Calu3 (cell line): ENCODE data around the gene ZFPM1. TPM values are rescaled to one million over a fixed set of nuclear protein-coding genes. Genes with fewer than 3 reads are reported as not detected.

Experiments
- BruUV-seq: library from RNA; stranded (reverse); fragments of 400-500 nt; replicated peaks from 2 replicates; lab custom pipeline; 2021; lab: Mats Ljungman, UMichigan
- CTCF ChIA-PET: fragments of 300-600 bp; sonication (Branson Sonifier 250); formaldehyde crosslinking; loops from one replicate; lab custom pipeline; 2022; ENCODE audit warnings: antibody characterized with exemption; lab: Charles Lee
- DNase-seq: peaks from one replicate; pipeline ENCODE4 v3.0.0; 2022
- H3K27ac Mint-ChIP-seq: one replicate; pipeline ENCODE4 v1.8.0; 2022; ENCODE audit warnings: mixed read lengths; ENCODE audit not compliant: unreplicated experiment
- H3K27me3 Mint-ChIP-seq: one replicate; pipeline ENCODE4 v1.8.0; 2022; ENCODE audit warnings: mixed read lengths; ENCODE audit not compliant: unreplicated experiment
- H3K36me3 Mint-ChIP-seq: one replicate; pipeline ENCODE4 v1.8.0; 2022; ENCODE audit warnings: mild to moderate bottlenecking, moderate library complexity, mixed read lengths; ENCODE audit not compliant: insufficient read depth, unreplicated experiment
- H3K4me1 Mint-ChIP-seq: one replicate; pipeline ENCODE4 v1.8.0; 2022; ENCODE audit warnings: mild to moderate bottlenecking, low read depth, mixed read lengths; ENCODE audit not compliant: unreplicated experiment
- H3K4me3 Mint-ChIP-seq: one replicate; pipeline ENCODE4 v1.8.0; 2022; ENCODE audit warnings: mild to moderate bottlenecking, low read depth, moderate library complexity, mixed read lengths; ENCODE audit not compliant: unreplicated experiment
- H3K9me3 Mint-ChIP-seq: one replicate; pipeline ENCODE4 v1.8.0; 2022; ENCODE audit warnings: low read depth, mixed read lengths; ENCODE audit not compliant: unreplicated experiment
- CTCF ChIP-seq: fragments of 200-600 bp; IDR thresholded peaks from one replicate; pipeline ENCODE4 v1.8.0; 2022; ENCODE audit warnings: antibody characterized with exemption; ENCODE audit not compliant: unreplicated experiment
- intact Hi-C: fragments of 100-400 bp; cut with micrococcal nuclease; formaldehyde crosslinking; loops from one replicate; pipeline ENCODE4 v1.10.0; 2022; ENCODE audit not compliant: unreplicated experiment
- microRNA-seq: library from miRNA; unstranded; fragments of <30 nt; microRNA quantifications from one replicate; pipeline ENCODE4 v1.2.0, GENCODE V29; 2022
- total RNA-seq: library from RNA; stranded (reverse); gene quantifications from 2 replicates; pipeline ENCODE4 v1.2.3, GENCODE V29; 2022

Gene ZFPM1
- total RNA-seq, 1 experiment from 2014 or later = 3.1 TPM

GRCh38 chr16:88585269-88585668 is 132.2 kb downstream of the ZFPM1 start:
- Mint-ChIP-seq H3K4me3 (no peak overlapping the region), H3K27ac (no peak overlapping the region)
- CTCF ChIA-PET = interaction anchor here (0.7 kb wide), 1 partner anchor 67 kb away, joined by 3 read pairs; no protein-coding TSS in a partner anchor

GRCh38 chr16:88585927-88586581 is 133.0 kb downstream of the ZFPM1 start:
- CTCF ChIA-PET = no interaction called here
- Mint-ChIP-seq H3K9me3 (no peaks in the 10 kb centered on the region), H3K4me1 (no peaks in the 10 kb centered on the region), H3K36me3 (peaks cover 17% of the 10 kb centered on the region), H3K4me3 (no peak overlapping the region), H3K27ac (no peak overlapping the region), H3K27me3 (no peaks in the 10 kb centered on the region)
- TF ChIP-seq CTCF = no peak
- no TSS peak for BruUV-seq
- intact Hi-C loops = no loop called here
- no peak for DNase-seq

More at GRCh38 chr16:88585269-88585668, 132.2 kb downstream of the ZFPM1 start:
- intact Hi-C loops = no loop called here
- Mint-ChIP-seq H3K9me3 (no peaks in the 10 kb centered on the region), H3K27me3 (no peaks in the 10 kb centered on the region), H3K4me1 (no peaks in the 10 kb centered on the region), H3K36me3 (peaks cover 14% of the 10 kb centered on the region)
- TF ChIP-seq CTCF = no peak
- no peak for DNase-seq
- no TSS peak for BruUV-seq

Small RNA genes within 50 kb of the gene (microRNA-seq; reads per million reads assigned to microRNA genes)
- gene MIR5189 = 1.1 reads per million

Other genes with a start within 250 kb of the ZFPM1 start
- gene ZNF469, start 70.3 kb upstream of the ZFPM1 start, total RNA-seq = 0.24 and 0.50 TPM in 2 replicates
- gene ZC3H18, start 117.1 kb downstream of the ZFPM1 start, total RNA-seq = 77.2 and 85.7 TPM in 2 replicates
- gene IL17C, start 185.3 kb downstream of the ZFPM1 start, total RNA-seq = not detected in 2 replicates
- gene CYBA, start 197.8 kb downstream of the ZFPM1 start, total RNA-seq = 867 and 881 TPM in 2 replicates
- 139 and 152 TPM in 2 replicates for gene MVD, start 209.8 kb downstream of the ZFPM1 start, total RNA-seq
- gene SNAI3, start 233.2 kb downstream of the ZFPM1 start, total RNA-seq = 0.34 and 0.54 TPM in 2 replicates